Endodermal cell (in vitro differentiated cells): ENCODE data around the gene LHFPL2. TPM values are rescaled to one million over a fixed set of nuclear protein-coding genes. Genes with fewer than 3 reads are reported as not detected.

Experiments used
- DNase-seq: peaks from one replicate; pipeline ENCODE4 v3.0.0-alpha.2; 2017
- H3K27ac ChIP-seq: 2 replicates; pipeline ENCODE4 v1.5.1; 2013; ENCODE audit warnings: mild to moderate bottlenecking, low read depth, low read length, moderate library complexity
- H3K27me3 ChIP-seq: 2 replicates; pipeline ENCODE4 v1.6.1; 2013; ENCODE audit warnings: mild to moderate bottlenecking, low read length, moderate library complexity; ENCODE audit not compliant: insufficient read depth, control insufficient read depth, poor library complexity, severe bottlenecking
- H3K36me3 ChIP-seq: 2 replicates; pipeline ENCODE4 v1.7.0; 2013; ENCODE audit warnings: mild to moderate bottlenecking, low read length, moderate library complexity; ENCODE audit not compliant: control insufficient read depth, insufficient read depth
- H3K4me1 ChIP-seq: one replicate; pipeline ENCODE4 v1.7.0; 2013; ENCODE audit warnings: low read length; ENCODE audit not compliant: control insufficient read depth, insufficient read depth
- H3K4me3 ChIP-seq: 2 replicates; pipeline ENCODE4 v1.5.1; 2013; ENCODE audit warnings: mild to moderate bottlenecking, low read length, moderate library complexity
- H3K9ac ChIP-seq: 2 replicates; pipeline ENCODE4 v1.6.1; 2013; ENCODE audit warnings: mild to moderate bottlenecking, low read length, moderate library complexity; ENCODE audit not compliant: poor library complexity, severe bottlenecking; ENCODE audit errors: extremely low read depth
- H3K9me3 ChIP-seq: 2 replicates; pipeline ENCODE4 v1.6.1; 2013; ENCODE audit warnings: mild to moderate bottlenecking, low read length, moderate library complexity; ENCODE audit not compliant: control insufficient read depth
- H3K27ac Mint-ChIP-seq: 2 replicates; pipeline ENCODE4 v1.8.0; 2020; ENCODE audit warnings: mixed read lengths
- H3K27me3 Mint-ChIP-seq: 2 replicates; pipeline ENCODE4 v1.8.0; 2021; ENCODE audit warnings: mild to moderate bottlenecking, mixed read lengths; ENCODE audit not compliant: insufficient read depth
- H3K36me3 Mint-ChIP-seq: 2 replicates; pipeline ENCODE4 v1.8.0; 2020; ENCODE audit warnings: low read depth, mixed read lengths
- H3K4me1 Mint-ChIP-seq: 2 replicates; pipeline ENCODE4 v1.8.0; 2020; ENCODE audit warnings: mixed read lengths
- H3K4me3 Mint-ChIP-seq: 2 replicates; pipeline ENCODE4 v1.8.0; 2020; ENCODE audit warnings: mild to moderate bottlenecking, moderate library complexity, mixed read lengths
- H3K9me3 Mint-ChIP-seq: 2 replicates; pipeline ENCODE4 v1.8.0; 2020; ENCODE audit warnings: mild to moderate bottlenecking, mixed read lengths
- CTCF ChIP-seq: fragments of 200-600 bp; sonication (generic); conservative IDR thresholded peaks from 2 replicates; pipeline ENCODE4 v1.5.0; 2021; ENCODE audit warnings: antibody characterized with exemption, mild to moderate bottlenecking
- WGBS, 2 experiments: methylation state at CpG; one replicate each; pipeline versions ENCODE4 v1.1.5 to v1.1.7; 2013; ENCODE audit warnings: missing lambda C conversion rate in 2 of 2, mixed read lengths in 1 of 2; ENCODE audit not compliant: insufficient coverage in 1 of 2, insufficient read length in 1 of 2; 5-methylcytosine and 5-hydroxymethylcytosine counted together
- total RNA-seq, 2 donors: library from RNA; stranded (reverse); fragmentation: NEBNext Ultra II Directional in 1 of 2; extraction: Animal tissue kit (Norgen Biotek cat#: 25700) in 1 of 2; gene quantifications; 2 replicates in 1 of 2; 3 replicates in 1 of 2; pipeline ENCODE4 v1.2.1, GENCODE V29; 2021

The LHFPL2 gene
- total RNA-seq, 2 donors from 2014 or later, result 136 to 238 TPM

- no peaks in the 10 kb centered on the region for H3K9me3 Mint-ChIP-seq
- no peak overlapping the region for H3K9ac ChIP-seq
Measured at GRCh38 chr5:78665534-78665933, 17.0 kb upstream of the LHFPL2 start.

DNA sequence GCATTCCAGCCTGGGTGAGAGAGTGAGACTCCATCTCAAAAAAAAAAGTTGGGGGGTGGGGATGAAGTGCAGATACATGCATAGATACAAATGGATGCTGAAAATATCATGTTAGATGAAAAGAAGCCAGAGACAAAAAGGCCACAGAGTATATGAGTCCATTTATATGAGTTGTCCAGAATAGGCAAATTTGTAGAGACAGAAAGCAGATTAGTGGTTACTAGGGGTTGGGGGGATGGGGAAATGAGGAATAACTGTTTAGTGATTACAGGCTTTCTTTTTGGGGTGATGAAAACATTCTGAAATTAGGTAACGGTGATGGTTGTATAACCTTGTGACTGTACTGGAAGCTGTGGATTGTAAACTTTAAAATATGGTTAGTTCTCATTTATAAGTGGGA, 13.8 kb upstream of the LHFPL2 start:
- peaks cover 1% of the 10 kb centered on the region for H3K9me3 Mint-ChIP-seq
- Histone ChIP-seq H3K4me3 (no peak overlapping the region), H3K9me3 (no peaks in the 10 kb centered on the region), H3K27ac (no peak overlapping the region), H3K9ac (no peak overlapping the region), H3K27me3 (no peaks in the 10 kb centered on the region), H3K4me1 (peaks cover 5% of the 10 kb centered on the region), H3K36me3 (no peaks in the 10 kb centered on the region)
- WGBS, 2 experiments, result 93 to 94% methylated on average over 1 of the region's 1 CpG
- no peak overlapping the region for H3K4me3 Mint-ChIP-seq
- H3K27me3 Mint-ChIP-seq, result no peaks in the 10 kb centered on the region
- H3K36me3 Mint-ChIP-seq, result no peaks in the 10 kb centered on the region
- H3K27ac Mint-ChIP-seq, result no peak overlapping the region
- DNase-seq, result no peak
- TF ChIP-seq CTCF, result no peak
- H3K4me1 Mint-ChIP-seq, result peaks cover 24% of the 10 kb centered on the region

More at GRCh38 chr5:78665534-78665933, 17.0 kb upstream of the LHFPL2 start:
- Histone ChIP-seq H3K4me1 (peaks cover 5% of the 10 kb centered on the region), H3K36me3 (no peaks in the 10 kb centered on the region), H3K27me3 (no peaks in the 10 kb centered on the region), H3K4me3 (no peak overlapping the region), H3K9me3 (no peaks in the 10 kb centered on the region), H3K27ac (no peak overlapping the region)
- WGBS, 2 experiments, result 80 to 87% methylated on average over 2 to 3 of the region's 3 CpGs
- TF ChIP-seq CTCF, result no peak
- no peaks in the 10 kb centered on the region for H3K27me3 Mint-ChIP-seq
- DNase-seq, result no peak
- no peak overlapping the region for H3K27ac Mint-ChIP-seq
- peaks cover 13% of the 10 kb centered on the region for H3K4me1 Mint-ChIP-seq
- H3K36me3 Mint-ChIP-seq, result no peaks in the 10 kb centered on the region
- no peak overlapping the region for H3K4me3 Mint-ChIP-seq

DNA sequence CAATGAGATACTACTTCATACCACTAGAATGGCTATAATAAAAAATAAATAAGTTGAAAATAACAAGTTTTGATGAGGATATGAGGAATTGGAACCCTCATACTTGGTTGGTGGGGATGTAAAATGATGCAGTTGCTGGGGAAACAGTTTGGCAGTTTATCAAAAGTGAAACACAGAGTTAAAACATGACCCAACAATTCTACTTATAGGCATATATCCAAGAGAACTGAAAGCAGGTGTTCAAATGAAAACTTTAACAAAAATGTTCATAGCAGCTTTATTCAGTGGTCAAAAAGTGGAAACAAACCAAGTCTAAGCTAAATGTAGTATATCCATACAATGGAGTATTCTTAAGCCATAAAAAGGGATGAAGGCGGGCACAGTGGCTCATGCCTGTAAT, 13.1 kb upstream of the LHFPL2 start:
- H3K4me3 Mint-ChIP-seq, result no peak overlapping the region
- Histone ChIP-seq H3K4me1 (peaks cover 5% of the 10 kb centered on the region), H3K27ac (no peak overlapping the region), H3K9me3 (no peaks in the 10 kb centered on the region), H3K9ac (no peak overlapping the region), H3K4me3 (no peak overlapping the region), H3K27me3 (no peaks in the 10 kb centered on the region), H3K36me3 (no peaks in the 10 kb centered on the region)
- H3K27me3 Mint-ChIP-seq, result no peaks in the 10 kb centered on the region
- no peak overlapping the region for H3K27ac Mint-ChIP-seq
- peaks cover 1% of the 10 kb centered on the region for H3K9me3 Mint-ChIP-seq
- WGBS, 2 experiments, result 95% methylated on average over 1 of the region's 1 CpG; no CpG with 5 or more reads in 1 of the 2 experiments
- DNase-seq, result no peak
- H3K4me1 Mint-ChIP-seq, result peaks cover 24% of the 10 kb centered on the region
- no peaks in the 10 kb centered on the region for H3K36me3 Mint-ChIP-seq
- TF ChIP-seq CTCF, result no peak
